ENCODE data around the gene CCN5.

GRCh38 chr20:44759595-44759994 lies 44.4 kb downstream of the CCN5 start:
- TF ChIP-seq POLR2A (IDR thresholded peaks at IDR 0.05), result no peak
- TF ChIP-seq CTCF (IDR thresholded peaks at IDR 0.05), result no peak
- no peak for TF ChIP-seq POLR2AphosphoS5 (IDR thresholded peaks at IDR 0.05; ENCODE audit: insufficient read depth in 1 of 2, low read depth in 1 of 2)

Data from vagina (tissue), 2 donors.